H1 (cell line): Measurements from ENCODE around the gene POLR1G. TPM values are rescaled to one million over a fixed set of nuclear protein-coding genes. Genes with fewer than 3 reads are reported as not detected.
"Not testable (repeated sequence)": the region's sequence is repeated elsewhere in the genome, so short reads cannot be mapped to it uniquely, and the experiment has no call there.

ENCODE experiments used
- CTCF ChIA-PET: fragments of 300-600 bp; sonication (Branson Sonifier 250); formaldehyde crosslinking; loops from one replicate; lab custom pipeline; 2021; ENCODE audit not compliant: partially characterized antibody; lab: Charles Lee
- POLR2A ChIA-PET: fragments of 300-600 bp; sonication (Branson Sonifier 250); formaldehyde crosslinking; loops from one replicate; lab custom pipeline; 2021; ENCODE audit warnings: inconsistent platforms; ENCODE audit not compliant: partially characterized antibody; lab: Charles Lee
- DNase-seq, 2 experiments: peaks; one replicate each; pipeline versions ENCODE4 v3.0.0 to v3.0.0-alpha.2; 2010 to 2022; ENCODE audit warnings: low spot score in 2 of 2, low read depth in 1 of 2, mixed read lengths in 1 of 2
- FAIRE-seq: peaks from 2 replicates; lab custom pipeline; 2011; peaks lifted over from hg19 to GRCh38; lab: Jason Lieb, UNC
- H2AFZ ChIP-seq: 2 replicates; pipeline ENCODE4 v1.8.1; 2012; ENCODE audit warnings: low read length, inconsistent platforms
- H2AK5ac ChIP-seq: 2 replicates; pipeline ENCODE4 v1.6.1; 2013; ENCODE audit warnings: low read depth, low read length
- H2BK120ac ChIP-seq: replicated peaks from 2 replicates; pipeline ENCODE3; 2013; ENCODE audit warnings: low read depth, low read length, inconsistent platforms
- H2BK12ac ChIP-seq: 2 replicates; pipeline ENCODE4 v1.6.1; 2013; ENCODE audit warnings: low read depth, low read length
- H2BK15ac ChIP-seq: 2 replicates; pipeline ENCODE4 v1.6.1; 2013; ENCODE audit warnings: low read length
- H2BK20ac ChIP-seq: 2 replicates; pipeline ENCODE4 v1.6.1; 2013; ENCODE audit warnings: low read length
- H2BK5ac ChIP-seq: 2 replicates; pipeline ENCODE4 v1.6.1; 2013; ENCODE audit warnings: low read depth, low read length
- H3K14ac ChIP-seq: 2 replicates; pipeline ENCODE4 v1.6.1; 2013; ENCODE audit warnings: inconsistent platforms; ENCODE audit not compliant: insufficient read length
- H3K18ac ChIP-seq: 2 replicates; pipeline ENCODE4 v1.6.1; 2013; ENCODE audit warnings: low read length; ENCODE audit errors: extremely low read depth
- H3K23ac ChIP-seq: 2 replicates; pipeline ENCODE4 v1.6.1; 2013; ENCODE audit warnings: inconsistent platforms; ENCODE audit not compliant: insufficient read length
- H3K23me2 ChIP-seq: 2 replicates; pipeline ENCODE4 v1.6.1; 2013; ENCODE audit warnings: low read depth, low read length
- H3K27ac ChIP-seq: 2 replicates; pipeline ENCODE4 v1.6.1; 2011; ENCODE audit warnings: low read depth, low read length, inconsistent platforms
- H3K27me3 ChIP-seq, 4 experiments: replicated peaks in 1 of 4; 1 replicate in 1 of 4; 2 replicates in 3 of 4; pipeline versions ENCODE4 v1.6.1 to v1.8.1; 2011 to 2013; ENCODE audit warnings: low read length in 3 of 4, mild to moderate bottlenecking in 3 of 4, inconsistent platforms in 2 of 4, mixed read lengths in 2 of 4, moderate library complexity in 1 of 4; ENCODE audit not compliant: control insufficient read depth in 3 of 4, insufficient read depth in 3 of 4; ENCODE audit errors: extremely low read depth in 1 of 4
- H3K36me3 ChIP-seq, 4 experiments: 2 replicates each; pipeline versions ENCODE4 v1.6.1 to v1.8.1; 2011 to 2013; ENCODE audit warnings: mild to moderate bottlenecking in 4 of 4, low read length in 3 of 4, moderate library complexity in 2 of 4, control low read depth in 1 of 4, inconsistent platforms in 1 of 4; ENCODE audit not compliant: insufficient read depth in 4 of 4, control insufficient read depth in 2 of 4
- H3K4ac ChIP-seq: replicated peaks from 2 replicates; pipeline ENCODE3; 2013; ENCODE audit warnings: low read length, low read depth, mixed read lengths, inconsistent platforms; ENCODE audit not compliant: insufficient read length
- H3K4me1 ChIP-seq, 4 experiments: replicated peaks in 1 of 4; 1 replicate in 1 of 4; 2 replicates in 3 of 4; pipeline versions ENCODE4 v1.6.1 to v1.8.1; 2011 to 2013; ENCODE audit warnings: low read length in 3 of 4, inconsistent platforms in 2 of 4, mixed read lengths in 1 of 4; ENCODE audit not compliant: insufficient read depth in 4 of 4, control insufficient read depth in 3 of 4
- H3K4me2 ChIP-seq, 2 experiments: 2 replicates each; pipeline versions ENCODE4 v1.6.1 to v1.8.1; 2011 to 2013; ENCODE audit warnings: low read depth in 2 of 2, low read length in 2 of 2, control low read depth in 1 of 2, inconsistent platforms in 1 of 2, mild to moderate bottlenecking in 1 of 2; ENCODE audit not compliant: insufficient read depth in 1 of 2
- H3K4me3 ChIP-seq, 4 experiments: fragments of 200-600, 300-600 bp in 1 of 4; sonication (generic), shearing (Covaris generic), sonication (Bioruptor Twin) in 1 of 4; 2 replicates each; pipeline versions ENCODE4 v1.5.1 to v1.8.1; 2011 to 2016; ENCODE audit warnings: low read length in 4 of 4, low read depth in 3 of 4, control low read depth in 2 of 4, inconsistent platforms in 2 of 4, mild to moderate bottlenecking in 2 of 4, mixed read lengths in 1 of 4, moderate library complexity in 1 of 4; ENCODE audit not compliant: insufficient read depth in 2 of 4; ENCODE audit errors: extremely low read depth in 1 of 4
- H3K56ac ChIP-seq: replicated peaks from 2 replicates; pipeline ENCODE3; 2013; ENCODE audit warnings: low read depth, mild to moderate bottlenecking, mixed read lengths, low read length, inconsistent platforms; ENCODE audit not compliant: insufficient read length
- H3K79me1 ChIP-seq: 2 replicates; pipeline ENCODE4 v1.6.1; 2013; ENCODE audit warnings: low read depth, low read length, control low read depth
- H3K79me2 ChIP-seq, 2 experiments: 2 replicates each; pipeline versions ENCODE4 v1.6.1 to v1.8.1; 2012 to 2013; ENCODE audit warnings: low read length in 2 of 2, mild to moderate bottlenecking in 2 of 2, inconsistent platforms in 1 of 2; ENCODE audit not compliant: insufficient read depth in 2 of 2, control insufficient read depth in 1 of 2
- H3K9ac ChIP-seq, 4 experiments: replicated peaks in 1 of 4; 1 replicate in 1 of 4; 2 replicates in 3 of 4; pipeline versions ENCODE4 v1.6.1 to v1.8.1; 2011 to 2013; ENCODE audit warnings: low read depth in 3 of 4, low read length in 3 of 4, control low read depth in 2 of 4, mild to moderate bottlenecking in 2 of 4, moderate library complexity in 2 of 4, inconsistent platforms in 1 of 4; ENCODE audit errors: extremely low read depth in 1 of 4
- H3K9me3 ChIP-seq, 2 experiments: 2 replicates each; pipeline versions ENCODE4 v1.6.1 to v1.8.1; 2012 to 2013; ENCODE audit warnings: mild to moderate bottlenecking in 2 of 2, moderate library complexity in 2 of 2, control low read depth in 1 of 2, inconsistent platforms in 1 of 2, low read depth in 1 of 2, low read length in 1 of 2, mixed read lengths in 1 of 2; ENCODE audit not compliant: insufficient read depth in 2 of 2
- H4K20me1 ChIP-seq, 2 experiments: replicated peaks in 1 of 2; 2 replicates each; pipeline versions ENCODE3 to v1.8.1; 2011 to 2013; ENCODE audit warnings: inconsistent platforms in 2 of 2, low read length in 2 of 2, mild to moderate bottlenecking in 1 of 2; ENCODE audit not compliant: insufficient read depth in 2 of 2, control insufficient read depth in 1 of 2
- H4K5ac ChIP-seq: 2 replicates; pipeline ENCODE4 v1.6.1; 2013; ENCODE audit warnings: low read length, low read depth, mixed read lengths, inconsistent platforms; ENCODE audit not compliant: insufficient read length
- H4K8ac ChIP-seq: 2 replicates; pipeline ENCODE4 v1.8.0; 2013; ENCODE audit warnings: mild to moderate bottlenecking, moderate library complexity, low read length, inconsistent platforms; ENCODE audit not compliant: insufficient read depth; ENCODE audit errors: extremely low read depth
- H4K91ac ChIP-seq: replicated peaks from 2 replicates; pipeline ENCODE3; 2013; ENCODE audit warnings: low read length, mixed read lengths, inconsistent platforms; ENCODE audit not compliant: insufficient read length
- WGBS, 2 experiments: shearing (Covaris generic) in 1 of 2; methylation state at CpG; one replicate each; pipeline versions ENCODE4 v1.1.6 to v1.1.7; 2013 to 2015; ENCODE audit warnings: low lambda C conversion rate in 2 of 2, mixed read lengths in 2 of 2, inconsistent platforms in 1 of 2, low coverage in 1 of 2, missing lambda C conversion rate in 1 of 2; ENCODE audit not compliant: insufficient replicate concordance in 2 of 2, insufficient coverage in 1 of 2, insufficient read length in 1 of 2; ENCODE audit errors: extremely low coverage in 1 of 2, missing lambda C conversion rate in 1 of 2; 5-methylcytosine and 5-hydroxymethylcytosine counted together
- polyA plus RNA-seq, 7 experiments: library from polyadenylated mRNA; depleted of rRNA in 3 of 7; stranded (reverse) in 5 of 7; unstranded in 2 of 7; fragments of >200 nt in 5 of 7; fragments of 200-250 nt in 2 of 7; gene quantifications; 1 replicate in 5 of 7; 2 replicates in 1 of 7; 4 replicates in 1 of 7; pipeline versions ENCODE4 v1.2.1 to v1.2.3, GENCODE V29; 2011 to 2013; ENCODE audit warnings: missing spikeins in 2 of 7, mixed read lengths in 2 of 7
- total RNA-seq: library from RNA; stranded (reverse); fragmentation: NEBNext Ultra II Directional; extraction: Animal tissue kit (Norgen Biotek cat#: 25700); gene quantifications from 2 replicates; pipeline ENCODE4 v1.2.1, GENCODE V29; 2021

POLR1G gene
- total and polyA plus RNA-seq, 2 of the 8 experiments (the other 6 are each of a cell fraction or from before 2014, with no cell fraction given) = 16.8 to 34.8 TPM

DNA sequence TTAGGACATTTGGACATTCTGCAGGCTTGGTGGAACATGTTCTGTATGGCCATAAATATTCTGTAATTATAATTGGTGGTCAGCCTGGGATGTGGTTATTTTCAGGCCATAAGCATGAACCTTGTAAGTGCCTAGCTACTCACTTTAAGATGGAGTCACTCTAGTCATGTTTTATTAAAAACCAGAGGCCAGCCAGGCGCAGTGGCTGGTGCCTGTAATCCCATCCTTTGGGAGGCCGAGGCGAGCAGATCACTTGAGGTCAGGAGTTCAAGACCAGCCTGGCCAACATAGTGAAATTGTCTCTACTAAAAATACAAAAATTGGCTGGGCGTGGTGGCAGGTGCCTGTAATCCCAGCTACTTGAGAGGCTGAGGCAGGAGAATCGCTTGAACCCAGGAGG lies 1.1 kb downstream of the POLR1G start:
- H3K27me3 ChIP-seq, H3K36me3 ChIP-seq, H2AK5ac ChIP-seq, H3K79me2 ChIP-seq, FAIRE-seq, H3K56ac ChIP-seq, DNase-seq, H2AFZ ChIP-seq, H4K91ac ChIP-seq, H2BK15ac ChIP-seq, H3K27ac ChIP-seq, H3K18ac ChIP-seq, H4K5ac ChIP-seq, H2BK120ac ChIP-seq, H4K20me1 ChIP-seq, H2BK12ac ChIP-seq, H3K14ac ChIP-seq, H2BK5ac ChIP-seq, H3K4ac ChIP-seq, H3K23ac ChIP-seq, H3K9me3 ChIP-seq, H3K79me1 ChIP-seq, H2BK20ac ChIP-seq, H4K8ac ChIP-seq: not testable (repeated sequence)
- Histone ChIP-seq H3K9ac (peak overlapping the region in 1 of 4 experiments; percentile 6; a peak in 1 of 7 replicates), H3K4me2 (peak overlapping the region; percentile 92 to 97), H3K23me2 (peaks cover 19% of the 10 kb centered on the region), H3K4me1 (peaks cover 3 to 20% (median 10%) of the 10 kb centered on the region in 4 experiments; a peak in 5 of 7 replicates), H3K4me3 (peak overlapping the region; percentile 69 to 96 (median 91); a peak in 6 of 8 replicates)
- 84% methylated on average over 5 of the region's 5 CpGs; no CpG with 5 or more reads in 1 of the 2 experiments for WGBS, 2 experiments
- ChIA-PET POLR2A (interaction anchor here (0.7 to 3.4 kb wide), 8 partner anchors 9 to 269 kb away, joined by 3 to 19 read pairs (median 3); partner anchors contain the start of gene ERCC1), CTCF (interaction anchor here (0.8 to 2.4 kb wide), 6 partner anchors 12 to 78 kb away, joined by 3 to 11 read pairs (median 4); no protein-coding TSS in a partner anchor)
